Liver (tissue), 3 donors: ENCODE data around the gene TH.

Experiments used
- GABPA ChIP-seq, 2 donors: IDR thresholded peaks in 1 of 2; conservative IDR thresholded peaks in 1 of 2; 2 replicates each; pipeline ENCODE4 v1.6.1; 2016; ENCODE audit warnings: antibody characterized with exemption in 2 of 2, mild to moderate bottlenecking in 1 of 2, moderate library complexity in 1 of 2
- RAD21 ChIP-seq, 2 donors: IDR thresholded peaks; 2 replicates each; pipeline ENCODE4 v1.6.1; 2016; ENCODE audit warnings: antibody characterized with exemption in 2 of 2, mild to moderate bottlenecking in 2 of 2
- RXRA ChIP-seq, 2 donors: IDR thresholded peaks; 2 replicates each; pipeline ENCODE4 v1.6.1; 2017 to 2018; ENCODE audit warnings: antibody characterized with exemption in 2 of 2, mild to moderate bottlenecking in 1 of 2
- YY1 ChIP-seq: IDR thresholded peaks from 2 replicates; pipeline ENCODE4 v1.6.1; 2016; ENCODE audit warnings: antibody characterized with exemption, mild to moderate bottlenecking
- TF ChIP-seq, protein P1 (sequence below): IDR thresholded peaks from 2 replicates; pipeline ENCODE4 v1.6.1; 2016; ENCODE audit warnings: antibody characterized with exemption, mild to moderate bottlenecking
- TF ChIP-seq, protein P2 (sequence below): fragments of 150-350 bp; IDR thresholded peaks from 2 replicates; pipeline ENCODE4 v1.5.1; 2017; ENCODE audit warnings: improper control_type of control experiment, low read depth, low read length; ENCODE audit not compliant: missing input control
- TF ChIP-seq, protein P3 (sequence below): IDR thresholded peaks from 2 replicates; pipeline ENCODE4 v1.6.1; 2016; ENCODE audit warnings: antibody characterized with exemption
- donor health status: healthy.
- donor health status: healthy.

DNA sequence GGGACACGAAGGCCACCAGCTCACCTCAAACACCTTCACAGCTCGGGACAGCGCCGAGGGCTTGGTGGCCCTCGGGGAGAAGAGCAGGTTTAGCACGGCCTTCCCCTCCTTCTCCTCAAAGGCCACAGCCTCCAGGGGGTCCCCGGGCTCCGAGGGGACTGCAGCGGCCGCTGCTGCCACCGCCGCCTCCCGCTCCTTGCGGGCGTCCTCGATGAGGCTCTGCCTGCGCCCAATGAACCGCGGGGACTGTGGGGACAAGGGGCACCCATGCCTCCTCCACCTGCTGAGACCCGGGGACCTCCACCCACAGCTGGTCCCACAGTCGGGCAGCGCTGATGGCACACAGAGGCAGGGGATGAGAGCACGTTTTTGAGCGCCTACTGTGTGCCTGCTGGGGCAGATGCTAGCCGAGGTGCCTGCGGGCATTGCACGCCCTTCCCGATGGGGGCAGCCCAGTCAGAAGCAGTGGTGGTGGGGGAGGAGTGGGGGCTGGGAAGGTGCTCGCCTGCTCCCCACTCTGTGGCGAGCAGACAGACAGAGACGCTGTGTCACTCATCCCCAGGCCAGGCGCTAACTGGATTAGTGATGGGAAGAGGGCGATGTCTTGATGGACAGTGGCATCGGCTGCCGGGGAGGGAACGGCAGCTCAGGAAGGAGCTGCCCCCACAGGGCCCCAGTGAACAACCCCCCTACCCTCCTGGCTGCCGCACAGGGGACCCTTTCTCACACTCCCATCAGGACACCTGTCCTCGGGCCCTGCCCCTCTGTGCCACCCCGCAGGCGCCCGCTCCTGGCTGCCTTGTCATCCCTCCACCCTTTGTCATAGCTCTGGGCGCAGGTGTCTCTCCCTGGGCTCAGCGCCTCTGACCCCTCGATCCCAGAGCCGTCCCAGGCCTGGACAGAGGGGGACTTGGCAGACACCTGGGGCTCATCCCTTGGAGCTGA lies 1.7 kb downstream of the TH start:
- TF ChIP-seq, protein P1, sequence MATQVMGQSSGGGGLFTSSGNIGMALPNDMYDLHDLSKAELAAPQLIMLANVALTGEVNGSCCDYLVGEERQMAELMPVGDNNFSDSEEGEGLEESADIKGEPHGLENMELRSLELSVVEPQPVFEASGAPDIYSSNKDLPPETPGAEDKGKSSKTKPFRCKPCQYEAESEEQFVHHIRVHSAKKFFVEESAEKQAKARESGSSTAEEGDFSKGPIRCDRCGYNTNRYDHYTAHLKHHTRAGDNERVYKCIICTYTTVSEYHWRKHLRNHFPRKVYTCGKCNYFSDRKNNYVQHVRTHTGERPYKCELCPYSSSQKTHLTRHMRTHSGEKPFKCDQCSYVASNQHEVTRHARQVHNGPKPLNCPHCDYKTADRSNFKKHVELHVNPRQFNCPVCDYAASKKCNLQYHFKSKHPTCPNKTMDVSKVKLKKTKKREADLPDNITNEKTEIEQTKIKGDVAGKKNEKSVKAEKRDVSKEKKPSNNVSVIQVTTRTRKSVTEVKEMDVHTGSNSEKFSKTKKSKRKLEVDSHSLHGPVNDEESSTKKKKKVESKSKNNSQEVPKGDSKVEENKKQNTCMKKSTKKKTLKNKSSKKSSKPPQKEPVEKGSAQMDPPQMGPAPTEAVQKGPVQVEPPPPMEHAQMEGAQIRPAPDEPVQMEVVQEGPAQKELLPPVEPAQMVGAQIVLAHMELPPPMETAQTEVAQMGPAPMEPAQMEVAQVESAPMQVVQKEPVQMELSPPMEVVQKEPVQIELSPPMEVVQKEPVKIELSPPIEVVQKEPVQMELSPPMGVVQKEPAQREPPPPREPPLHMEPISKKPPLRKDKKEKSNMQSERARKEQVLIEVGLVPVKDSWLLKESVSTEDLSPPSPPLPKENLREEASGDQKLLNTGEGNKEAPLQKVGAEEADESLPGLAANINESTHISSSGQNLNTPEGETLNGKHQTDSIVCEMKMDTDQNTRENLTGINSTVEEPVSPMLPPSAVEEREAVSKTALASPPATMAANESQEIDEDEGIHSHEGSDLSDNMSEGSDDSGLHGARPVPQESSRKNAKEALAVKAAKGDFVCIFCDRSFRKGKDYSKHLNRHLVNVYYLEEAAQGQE: no peak
- TF ChIP-seq, protein P2, sequence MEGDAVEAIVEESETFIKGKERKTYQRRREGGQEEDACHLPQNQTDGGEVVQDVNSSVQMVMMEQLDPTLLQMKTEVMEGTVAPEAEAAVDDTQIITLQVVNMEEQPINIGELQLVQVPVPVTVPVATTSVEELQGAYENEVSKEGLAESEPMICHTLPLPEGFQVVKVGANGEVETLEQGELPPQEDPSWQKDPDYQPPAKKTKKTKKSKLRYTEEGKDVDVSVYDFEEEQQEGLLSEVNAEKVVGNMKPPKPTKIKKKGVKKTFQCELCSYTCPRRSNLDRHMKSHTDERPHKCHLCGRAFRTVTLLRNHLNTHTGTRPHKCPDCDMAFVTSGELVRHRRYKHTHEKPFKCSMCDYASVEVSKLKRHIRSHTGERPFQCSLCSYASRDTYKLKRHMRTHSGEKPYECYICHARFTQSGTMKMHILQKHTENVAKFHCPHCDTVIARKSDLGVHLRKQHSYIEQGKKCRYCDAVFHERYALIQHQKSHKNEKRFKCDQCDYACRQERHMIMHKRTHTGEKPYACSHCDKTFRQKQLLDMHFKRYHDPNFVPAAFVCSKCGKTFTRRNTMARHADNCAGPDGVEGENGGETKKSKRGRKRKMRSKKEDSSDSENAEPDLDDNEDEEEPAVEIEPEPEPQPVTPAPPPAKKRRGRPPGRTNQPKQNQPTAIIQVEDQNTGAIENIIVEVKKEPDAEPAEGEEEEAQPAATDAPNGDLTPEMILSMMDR: no peak
- TF ChIP-seq RXRA (IDR thresholded peaks at IDR 0.05): no peak
- no peak for TF ChIP-seq GABPA (IDR thresholded peaks at IDR 0.05 in 1 of 2, conservative IDR thresholded peaks at IDR 0.05 in 1 of 2)
- no peak for TF ChIP-seq YY1
- TF ChIP-seq RAD21 (IDR thresholded peaks at IDR 0.05): no peak
- TF ChIP-seq, protein P3, sequence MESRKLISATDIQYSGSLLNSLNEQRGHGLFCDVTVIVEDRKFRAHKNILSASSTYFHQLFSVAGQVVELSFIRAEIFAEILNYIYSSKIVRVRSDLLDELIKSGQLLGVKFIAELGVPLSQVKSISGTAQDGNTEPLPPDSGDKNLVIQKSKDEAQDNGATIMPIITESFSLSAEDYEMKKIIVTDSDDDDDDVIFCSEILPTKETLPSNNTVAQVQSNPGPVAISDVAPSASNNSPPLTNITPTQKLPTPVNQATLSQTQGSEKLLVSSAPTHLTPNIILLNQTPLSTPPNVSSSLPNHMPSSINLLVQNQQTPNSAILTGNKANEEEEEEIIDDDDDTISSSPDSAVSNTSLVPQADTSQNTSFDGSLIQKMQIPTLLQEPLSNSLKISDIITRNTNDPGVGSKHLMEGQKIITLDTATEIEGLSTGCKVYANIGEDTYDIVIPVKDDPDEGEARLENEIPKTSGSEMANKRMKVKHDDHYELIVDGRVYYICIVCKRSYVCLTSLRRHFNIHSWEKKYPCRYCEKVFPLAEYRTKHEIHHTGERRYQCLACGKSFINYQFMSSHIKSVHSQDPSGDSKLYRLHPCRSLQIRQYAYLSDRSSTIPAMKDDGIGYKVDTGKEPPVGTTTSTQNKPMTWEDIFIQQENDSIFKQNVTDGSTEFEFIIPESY: no peak
